ENCODE data around the gene TULP1. TPM values are rescaled to one million over a fixed set of nuclear protein-coding genes. Genes with fewer than 3 reads are reported as not detected.

The TULP1 gene
- total RNA-seq, 4 donors from 2014 or later, result not detected

- no peak for TF ChIP-seq CTCF (IDR thresholded peaks at IDR 0.05; ENCODE audit: low read depth)
Measured at GRCh38 chr6:35510916-35511561, 1.7 kb downstream of the TULP1 start.

GRCh38 chr6:35508542-35508941, 4.2 kb downstream of the TULP1 start:
- no peak for TF ChIP-seq CTCF (IDR thresholded peaks at IDR 0.05; ENCODE audit: low read depth)

- no peak for TF ChIP-seq CTCF (IDR thresholded peaks at IDR 0.05; ENCODE audit: low read depth)
Measured at GRCh38 chr6:35508027-35508426, 4.7 kb downstream of the TULP1 start.

DNA sequence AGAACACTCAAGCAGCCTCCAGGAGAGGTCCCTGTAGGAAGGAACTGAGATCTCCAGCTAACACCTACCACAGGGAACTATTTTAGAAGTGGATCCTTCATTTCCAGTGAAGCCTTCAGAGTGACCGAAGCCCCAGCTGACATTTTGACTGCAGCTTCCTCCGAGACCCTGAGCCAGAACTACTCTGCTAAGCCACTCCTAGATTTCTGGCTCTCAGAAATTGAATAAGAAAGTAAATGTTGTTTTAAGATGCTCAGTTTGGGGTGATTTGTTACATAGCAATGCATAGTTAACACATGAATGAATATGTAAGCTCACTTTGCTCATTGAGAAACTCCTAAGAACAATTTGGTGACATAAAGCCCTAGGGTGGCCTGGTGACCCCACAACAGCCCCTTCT, 5.5 kb downstream of the TULP1 start:
- TF ChIP-seq CTCF (IDR thresholded peaks at IDR 0.05; ENCODE audit: low read depth), result no peak

DNA sequence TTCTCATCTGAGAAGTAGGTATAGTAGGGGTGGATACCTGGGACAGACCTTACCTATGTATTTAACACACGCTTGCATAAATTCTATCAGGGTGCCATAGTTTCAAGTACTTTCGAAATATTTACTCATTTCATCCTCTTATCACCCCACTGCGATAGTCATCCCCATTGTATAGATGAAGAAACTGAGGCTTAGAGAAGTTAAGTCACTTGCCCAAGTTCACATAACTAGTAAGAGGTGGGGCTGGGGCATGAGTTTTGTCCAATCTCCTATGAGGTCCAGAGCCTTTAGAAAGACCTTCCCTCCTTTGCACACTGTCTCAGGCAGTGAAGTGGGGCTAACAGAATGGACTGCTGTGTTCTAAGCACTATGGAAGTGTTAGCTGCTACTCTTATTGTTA, 6.2 kb downstream of the TULP1 start:
- no peak for TF ChIP-seq CTCF (IDR thresholded peaks at IDR 0.05; ENCODE audit: low read depth)

- no peak for TF ChIP-seq CTCF (IDR thresholded peaks at IDR 0.05; ENCODE audit: low read depth)
Measured at GRCh38 chr6:35505999-35506412, 6.7 kb downstream of the TULP1 start.

GRCh38 chr6:35503534-35503933, 9.2 kb downstream of the TULP1 start:
- no peak for TF ChIP-seq CTCF (IDR thresholded peaks at IDR 0.05; ENCODE audit: low read depth)
